Caco-2 (cell line): ENCODE data around the gene SOSTDC1. TPM values are rescaled to one million over a fixed set of nuclear protein-coding genes. Genes with fewer than 3 reads are reported as not detected.

ENCODE experiments used
- BruUV-seq: library from RNA; stranded (reverse); fragments of 400-500 nt; replicated peaks from 2 replicates; lab custom pipeline; 2021; lab: Mats Ljungman, UMichigan
- CTCF ChIA-PET: fragments of 300-600 bp; sonication (Branson Sonifier 250); formaldehyde crosslinking; loops from one replicate; lab custom pipeline; 2022; ENCODE audit warnings: antibody characterized with exemption; lab: Charles Lee
- POLR2A ChIA-PET: fragments of 300-600 bp; sonication (Branson Sonifier 250); formaldehyde crosslinking; loops from one replicate; lab custom pipeline; 2022; ENCODE audit warnings: antibody characterized with exemption; lab: Charles Lee
- DNase-seq, 2 experiments: peaks; one replicate each; pipeline versions ENCODE4 v3.0.0 to v3.0.0-alpha.2; 2020 to 2022
- H3K27me3 ChIP-seq: replicated peaks from 2 replicates; pipeline ENCODE4 v1.6.0; 2011; ENCODE audit warnings: low read length; ENCODE audit not compliant: control insufficient read depth, insufficient read depth
- H3K36me3 ChIP-seq: 2 replicates; pipeline ENCODE4 v1.5.1; 2011; ENCODE audit warnings: low read length; ENCODE audit not compliant: control insufficient read depth, insufficient read depth
- H3K4me1 ChIP-seq: fragments of 250-450 bp; sonication (Bioruptor Pico); 2 replicates; pipeline ENCODE4 v1.5.1; 2020; ENCODE audit warnings: mild to moderate bottlenecking
- H3K4me3 ChIP-seq: 2 replicates; pipeline ENCODE4 v1.5.1; 2011; ENCODE audit warnings: low read depth, mild to moderate bottlenecking, control low read depth, low read length
- H3K9me3 ChIP-seq: fragments of 250-450 bp; sonication (Bioruptor Pico); 2 replicates; pipeline ENCODE4 v1.5.1; 2020; ENCODE audit warnings: mild to moderate bottlenecking, moderate library complexity
- H3K27ac Mint-ChIP-seq: one replicate; pipeline ENCODE4 v1.8.0; 2022; ENCODE audit warnings: mixed read lengths; ENCODE audit not compliant: unreplicated experiment
- H3K27me3 Mint-ChIP-seq: one replicate; pipeline ENCODE4 v1.8.0; 2022; ENCODE audit warnings: mixed read lengths; ENCODE audit not compliant: insufficient read depth, unreplicated experiment
- H3K36me3 Mint-ChIP-seq: one replicate; pipeline ENCODE4 v1.8.0; 2022; ENCODE audit warnings: mild to moderate bottlenecking, mixed read lengths; ENCODE audit not compliant: insufficient read depth, unreplicated experiment
- H3K4me1 Mint-ChIP-seq: one replicate; pipeline ENCODE4 v1.8.0; 2022; ENCODE audit warnings: low read depth, mixed read lengths; ENCODE audit not compliant: unreplicated experiment
- H3K4me3 Mint-ChIP-seq: one replicate; pipeline ENCODE4 v1.8.0; 2022; ENCODE audit warnings: mild to moderate bottlenecking, moderate library complexity, mixed read lengths; ENCODE audit not compliant: unreplicated experiment
- H3K9me3 Mint-ChIP-seq: one replicate; pipeline ENCODE4 v1.8.0; 2022; ENCODE audit warnings: mixed read lengths; ENCODE audit not compliant: unreplicated experiment
- intact Hi-C: fragments of 100-400 bp; cut with micrococcal nuclease; formaldehyde crosslinking; loops from one replicate; pipeline ENCODE4 v1.10.0; 2022; ENCODE audit not compliant: unreplicated experiment
- total RNA-seq: library from RNA; stranded (reverse); gene quantifications from 2 replicates; pipeline ENCODE4 v1.2.3, GENCODE V29; 2022
- TF ChIP-seq, protein P1 (sequence below), 2 experiments: fragments of 200-600 bp in 1 of 2; IDR thresholded peaks; 1 replicate in 1 of 2; 2 replicates in 1 of 2; pipeline versions ENCODE4 v1.5.1 to v1.8.0; 2011 to 2022; ENCODE audit warnings: antibody characterized with exemption in 1 of 2, control low read depth in 1 of 2, inconsistent platforms in 1 of 2, low read depth in 1 of 2, low read length in 1 of 2, mild to moderate bottlenecking in 1 of 2, moderate library complexity in 1 of 2; ENCODE audit not compliant: insufficient read depth in 1 of 2, severe bottlenecking in 1 of 2, unreplicated experiment in 1 of 2

SOSTDC1 gene
- total RNA-seq, 1 experiment from 2014 or later: 8.4 TPM

DNA sequence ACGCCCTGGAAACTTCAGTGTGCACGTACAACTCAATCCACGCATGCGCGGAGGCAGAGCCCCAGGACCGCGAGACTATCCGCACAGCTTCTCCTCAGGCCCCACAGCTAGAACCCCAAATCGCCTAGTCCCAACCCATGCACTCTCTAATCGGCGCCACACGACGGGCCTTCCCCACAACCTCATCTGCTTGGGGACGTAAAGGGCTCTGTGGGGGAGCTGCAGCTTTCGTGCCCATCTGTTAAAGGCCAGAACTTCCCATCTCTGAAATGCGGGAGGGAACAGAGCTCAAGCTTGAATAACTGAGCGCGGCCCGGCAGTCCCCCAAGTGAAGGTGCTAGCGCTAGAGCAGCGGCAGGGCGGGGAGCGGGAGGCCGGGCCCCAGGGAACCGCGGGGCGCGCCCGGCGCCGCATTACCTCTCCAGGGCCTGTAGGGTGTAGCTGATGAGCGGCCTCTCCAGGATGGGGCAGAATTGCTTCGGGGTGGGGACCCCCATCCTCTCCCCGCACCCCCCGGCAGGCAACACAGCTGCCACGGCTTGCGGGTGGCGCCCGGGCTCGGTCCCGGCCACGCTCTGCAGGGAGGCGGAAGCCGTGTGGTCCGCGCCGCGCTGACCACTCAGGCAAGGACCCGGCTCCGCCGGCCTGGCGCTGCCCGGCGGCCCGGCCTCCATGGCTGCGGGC is 44.7 kb downstream of the SOSTDC1 start:
- Mint-ChIP-seq H3K36me3 (peaks cover 6% of the 10 kb centered on the region), H3K27me3 (no peaks in the 10 kb centered on the region), H3K9me3 (no peaks in the 10 kb centered on the region), H3K4me3 (peak overlapping the region; percentile 86), H3K4me1 (peaks cover 23% of the 10 kb centered on the region), H3K27ac (peak overlapping the region; percentile 59)
- Histone ChIP-seq H3K4me1 (peaks cover 16% of the 10 kb centered on the region), H3K27me3 (no peaks in the 10 kb centered on the region), H3K9me3 (no peaks in the 10 kb centered on the region), H3K36me3 (no peaks in the 10 kb centered on the region; the same call in 1 of the 2 replicates), H3K4me3 (peak overlapping the region; percentile 67)
- ChIA-PET CTCF (interaction anchor here (1.3 to 2.0 kb wide), 3 partner anchors 122 to 343 kb away, joined by 4 to 15 read pairs (median 6); no protein-coding TSS in a partner anchor), POLR2A (interaction anchor here (0.6 to 1.6 kb wide), 9 partner anchors 8 to 1707 kb away, joined by 3 to 11 read pairs (median 3); partner anchors contain the start of gene SOSTDC1)
- TF ChIP-seq, protein P1, sequence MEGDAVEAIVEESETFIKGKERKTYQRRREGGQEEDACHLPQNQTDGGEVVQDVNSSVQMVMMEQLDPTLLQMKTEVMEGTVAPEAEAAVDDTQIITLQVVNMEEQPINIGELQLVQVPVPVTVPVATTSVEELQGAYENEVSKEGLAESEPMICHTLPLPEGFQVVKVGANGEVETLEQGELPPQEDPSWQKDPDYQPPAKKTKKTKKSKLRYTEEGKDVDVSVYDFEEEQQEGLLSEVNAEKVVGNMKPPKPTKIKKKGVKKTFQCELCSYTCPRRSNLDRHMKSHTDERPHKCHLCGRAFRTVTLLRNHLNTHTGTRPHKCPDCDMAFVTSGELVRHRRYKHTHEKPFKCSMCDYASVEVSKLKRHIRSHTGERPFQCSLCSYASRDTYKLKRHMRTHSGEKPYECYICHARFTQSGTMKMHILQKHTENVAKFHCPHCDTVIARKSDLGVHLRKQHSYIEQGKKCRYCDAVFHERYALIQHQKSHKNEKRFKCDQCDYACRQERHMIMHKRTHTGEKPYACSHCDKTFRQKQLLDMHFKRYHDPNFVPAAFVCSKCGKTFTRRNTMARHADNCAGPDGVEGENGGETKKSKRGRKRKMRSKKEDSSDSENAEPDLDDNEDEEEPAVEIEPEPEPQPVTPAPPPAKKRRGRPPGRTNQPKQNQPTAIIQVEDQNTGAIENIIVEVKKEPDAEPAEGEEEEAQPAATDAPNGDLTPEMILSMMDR (IDR thresholded peaks at IDR 0.05; ENCODE audit: insufficient read depth in 1 of 2, low read depth in 1 of 2, low read length in 1 of 2, severe bottlenecking in 1 of 2, unreplicated experiment in 1 of 2): peak; percentile 12 to 47
- intact Hi-C loops: loop anchor here (1.0 to 5.0 kb wide), 6 partner anchors 148 to 653 kb away; partner anchors contain the start of genes ANKMY2 and BZW2
- peak; percentile 90 to 94 for DNase-seq
- no TSS peak for BruUV-seq

- Mint-ChIP-seq H3K27ac (peak overlapping the region; percentile 59), H3K4me3 (peak overlapping the region; percentile 86), H3K4me1 (peaks cover 23% of the 10 kb centered on the region), H3K36me3 (peaks cover 6% of the 10 kb centered on the region), H3K27me3 (no peaks in the 10 kb centered on the region), H3K9me3 (no peaks in the 10 kb centered on the region)
- Histone ChIP-seq H3K36me3 (no peaks in the 10 kb centered on the region; the same call in 1 of the 2 replicates), H3K4me3 (peak overlapping the region; percentile 67), H3K4me1 (peaks cover 19% of the 10 kb centered on the region), H3K27me3 (no peaks in the 10 kb centered on the region), H3K9me3 (no peaks in the 10 kb centered on the region)
- TF ChIP-seq, protein P1 (IDR thresholded peaks at IDR 0.05; ENCODE audit: insufficient read depth in 1 of 2, low read depth in 1 of 2, low read length in 1 of 2, severe bottlenecking in 1 of 2, unreplicated experiment in 1 of 2): no peak
- POLR2A ChIA-PET: interaction anchor here (0.6 to 1.6 kb wide), 7 partner anchors 9 to 1707 kb away, joined by 3 to 11 read pairs (median 4); partner anchors contain the start of gene SOSTDC1
- CTCF ChIA-PET: interaction anchor here (1.3 to 2.0 kb wide), 3 partner anchors 122 to 342 kb away, joined by 4 to 15 read pairs (median 6); no protein-coding TSS in a partner anchor
- BruUV-seq: no TSS peak
- DNase-seq: no peak
- intact Hi-C loops: loop anchor here (1.0 to 5.0 kb wide), 6 partner anchors 148 to 653 kb away; partner anchors contain the start of genes ANKMY2 and BZW2
Observed at GRCh38 chr7:16420329-16420648, 45.2 kb downstream of the SOSTDC1 start.

GRCh38 chr7:16419859-16420258 is 45.7 kb downstream of the SOSTDC1 start:
- CTCF ChIA-PET: interaction anchor here (1.3 to 2.0 kb wide), 3 partner anchors 123 to 342 kb away, joined by 4 to 15 read pairs (median 6); no protein-coding TSS in a partner anchor
- H3K4me3 ChIP-seq: peak overlapping the region; percentile 67
- no peaks in the 10 kb centered on the region; the same call in 1 of the 2 replicates for H3K36me3 ChIP-seq
- H3K4me3 Mint-ChIP-seq: peak overlapping the region; percentile 86
- TSS peak; percentile 48 for BruUV-seq
- peaks cover 6% of the 10 kb centered on the region for H3K36me3 Mint-ChIP-seq
- H3K27me3 Mint-ChIP-seq: no peaks in the 10 kb centered on the region
- intact Hi-C loops: loop anchor here (1.0 to 5.0 kb wide), 6 partner anchors 148 to 653 kb away; partner anchors contain the start of genes ANKMY2 and BZW2
- no peaks in the 10 kb centered on the region for H3K27me3 ChIP-seq
- peaks cover 19% of the 10 kb centered on the region for H3K4me1 ChIP-seq
- POLR2A ChIA-PET: interaction anchor here (0.6 to 1.6 kb wide), 5 partner anchors 9 to 1706 kb away, joined by 3 to 11 read pairs (median 8); partner anchors contain the start of gene SOSTDC1
- peaks cover 23% of the 10 kb centered on the region for H3K4me1 Mint-ChIP-seq
- H3K9me3 Mint-ChIP-seq: no peaks in the 10 kb centered on the region
- no peaks in the 10 kb centered on the region for H3K9me3 ChIP-seq
- TF ChIP-seq, protein P1 (IDR thresholded peaks at IDR 0.05; ENCODE audit: insufficient read depth in 1 of 2, low read depth in 1 of 2, low read length in 1 of 2, severe bottlenecking in 1 of 2, unreplicated experiment in 1 of 2): no peak
- peak overlapping the region; percentile 59 for H3K27ac Mint-ChIP-seq
- DNase-seq: peak in 1 of 2 experiments; percentile 7
